ENCODE data around the gene LDLRAD3.

LDLRAD3 gene

GRCh38 chr11:36110668-36111410, 167.0 kb downstream of the LDLRAD3 start:
- DNase-seq = peak; percentile 68
- Histone ChIP-seq H3K27me3 (ENCODE audit: insufficient read depth, low read length, poor library complexity) (no peaks in the 10 kb centered on the region), H3K4ac (ENCODE audit: low read depth, low read length) (peak overlapping the region; percentile 5), H3K56ac (ENCODE audit: low read length) (peak overlapping the region; percentile 53), H2AK5ac (ENCODE audit: low read length) (peak overlapping the region; percentile 49), H3K23ac (ENCODE audit: low read length) (no peak overlapping the region), H3K4me2 (ENCODE audit: low read length) (no peak overlapping the region), H3K4me1 (ENCODE audit: control insufficient read depth, low read depth, low read length) (peaks cover 19% of the 10 kb centered on the region), H4K8ac (ENCODE audit: low read depth, low read length) (no peak overlapping the region), H3K79me1 (ENCODE audit: low read length) (peaks cover 8% of the 10 kb centered on the region), H4K5ac (ENCODE audit: low read length) (no peak overlapping the region), H3K18ac (ENCODE audit: low read length) (peak overlapping the region; percentile 91), H3K79me2 (ENCODE audit: control insufficient read depth, insufficient read depth, low read length) (no peaks in the 10 kb centered on the region), H3K27ac (ENCODE audit: low read depth, low read length) (peak overlapping the region; percentile 83), H2BK120ac (ENCODE audit: low read depth, low read length) (no peak overlapping the region), H3K36me3 (ENCODE audit: control insufficient read depth, insufficient read depth, low read length) (no peaks in the 10 kb centered on the region), H3K4me3 (ENCODE audit: low read length) (no peak overlapping the region), H2BK5ac (ENCODE audit: low read length) (peak overlapping the region; percentile 58), H2BK15ac (replicated peaks; ENCODE audit: low read depth) (no peak overlapping the region), H3K9ac (ENCODE audit: low read length) (peak overlapping the region; percentile 5)
- WGBS (ENCODE audit: extremely low coverage, insufficient coverage, low lambda C conversion rate) = no CpG with 5 or more reads among the region's 9 CpGs

- Histone ChIP-seq H3K4me3 (ENCODE audit: low read length) (no peak overlapping the region), H2BK15ac (replicated peaks; ENCODE audit: low read depth) (no peak overlapping the region), H2AK5ac (ENCODE audit: low read length) (no peak overlapping the region)
Measured at GRCh38 chr11:36114095-36114494, 170.2 kb downstream of the LDLRAD3 start.

GRCh38 chr11:36115378-36115801, 171.5 kb downstream of the LDLRAD3 start:
- no peak overlapping the region for H3K4me3 ChIP-seq (ENCODE audit: low read length)
- H3K9ac ChIP-seq (ENCODE audit: low read length) = no peak overlapping the region
- H3K79me2 ChIP-seq (ENCODE audit: control insufficient read depth, insufficient read depth, low read length) = no peaks in the 10 kb centered on the region
- no peak overlapping the region for H2BK5ac ChIP-seq (ENCODE audit: low read length)
- H3K56ac ChIP-seq (ENCODE audit: low read length) = no peak overlapping the region
- WGBS (ENCODE audit: extremely low coverage, insufficient coverage, low lambda C conversion rate) = no CpG with 5 or more reads among the region's 9 CpGs
- H3K79me1 ChIP-seq (ENCODE audit: low read length) = peaks cover 2% of the 10 kb centered on the region
- no peak overlapping the region for H3K4me2 ChIP-seq (ENCODE audit: low read length)
- no peaks in the 10 kb centered on the region for H3K27me3 ChIP-seq (ENCODE audit: insufficient read depth, low read length, poor library complexity)
- no peak overlapping the region for H2BK15ac ChIP-seq (replicated peaks; ENCODE audit: low read depth)
- no peak overlapping the region for H4K5ac ChIP-seq (ENCODE audit: low read length)
- peaks cover 6% of the 10 kb centered on the region for H3K4me1 ChIP-seq (ENCODE audit: control insufficient read depth, low read depth, low read length)
- no peak overlapping the region for H2AK5ac ChIP-seq (ENCODE audit: low read length)
- no peak for DNase-seq
- H3K23ac ChIP-seq (ENCODE audit: low read length) = no peak overlapping the region
- H3K36me3 ChIP-seq (ENCODE audit: control insufficient read depth, insufficient read depth, low read length) = no peaks in the 10 kb centered on the region
- H3K27ac ChIP-seq (ENCODE audit: low read depth, low read length) = no peak overlapping the region
- no peak overlapping the region for H3K18ac ChIP-seq (ENCODE audit: low read length)
- no peak overlapping the region for H3K4ac ChIP-seq (ENCODE audit: low read depth, low read length)
- H4K8ac ChIP-seq (ENCODE audit: low read depth, low read length) = no peak overlapping the region
- no peak overlapping the region for H2BK120ac ChIP-seq (ENCODE audit: low read depth, low read length)

More at GRCh38 chr11:36114095-36114494, 170.2 kb downstream of the LDLRAD3 start:
- Histone ChIP-seq H2BK5ac (ENCODE audit: low read length) (no peak overlapping the region), H3K27me3 (ENCODE audit: insufficient read depth, low read length, poor library complexity) (no peaks in the 10 kb centered on the region), H3K79me1 (ENCODE audit: low read length) (peaks cover 2% of the 10 kb centered on the region), H3K4ac (ENCODE audit: low read depth, low read length) (no peak overlapping the region), H3K23ac (ENCODE audit: low read length) (no peak overlapping the region), H3K18ac (ENCODE audit: low read length) (no peak overlapping the region), H4K5ac (ENCODE audit: low read length) (no peak overlapping the region), H3K4me2 (ENCODE audit: low read length) (no peak overlapping the region), H3K36me3 (ENCODE audit: control insufficient read depth, insufficient read depth, low read length) (no peaks in the 10 kb centered on the region), H3K56ac (ENCODE audit: low read length) (no peak overlapping the region), H3K9ac (ENCODE audit: low read length) (no peak overlapping the region), H4K8ac (ENCODE audit: low read depth, low read length) (no peak overlapping the region), H3K79me2 (ENCODE audit: control insufficient read depth, insufficient read depth, low read length) (no peaks in the 10 kb centered on the region), H3K27ac (ENCODE audit: low read depth, low read length) (no peak overlapping the region), H2BK120ac (ENCODE audit: low read depth, low read length) (no peak overlapping the region), H3K4me1 (ENCODE audit: control insufficient read depth, low read depth, low read length) (peaks cover 12% of the 10 kb centered on the region)
- no peak for DNase-seq
- no CpG with 5 or more reads among the region's 7 CpGs for WGBS (ENCODE audit: extremely low coverage, insufficient coverage, low lambda C conversion rate)

- Histone ChIP-seq H3K56ac (ENCODE audit: low read length) (no peak overlapping the region), H4K8ac (ENCODE audit: low read depth, low read length) (no peak overlapping the region)
- no peak for DNase-seq
Measured at GRCh38 chr11:36116161-36116560, 172.3 kb downstream of the LDLRAD3 start.

GRCh38 chr11:36118084-36118483, 174.2 kb downstream of the LDLRAD3 start:
- Histone ChIP-seq H4K8ac (ENCODE audit: low read depth, low read length) (no peak overlapping the region), H3K4me2 (ENCODE audit: low read length) (no peak overlapping the region)

More at GRCh38 chr11:36116161-36116560, 172.3 kb downstream of the LDLRAD3 start:
- no peaks in the 10 kb centered on the region for H3K36me3 ChIP-seq (ENCODE audit: control insufficient read depth, insufficient read depth, low read length)
- H3K9ac ChIP-seq (ENCODE audit: low read length) = no peak overlapping the region
- no peaks in the 10 kb centered on the region for H3K79me2 ChIP-seq (ENCODE audit: control insufficient read depth, insufficient read depth, low read length)
- no peaks in the 10 kb centered on the region for H3K4me1 ChIP-seq (ENCODE audit: control insufficient read depth, low read depth, low read length)
- H3K27me3 ChIP-seq (ENCODE audit: insufficient read depth, low read length, poor library complexity) = no peaks in the 10 kb centered on the region
- H2BK5ac ChIP-seq (ENCODE audit: low read length) = no peak overlapping the region
- H2BK120ac ChIP-seq (ENCODE audit: low read depth, low read length) = no peak overlapping the region
- H3K79me1 ChIP-seq (ENCODE audit: low read length) = peaks cover 2% of the 10 kb centered on the region
- no peak overlapping the region for H3K4ac ChIP-seq (ENCODE audit: low read depth, low read length)
- H2BK15ac ChIP-seq (replicated peaks; ENCODE audit: low read depth) = no peak overlapping the region
- no peak overlapping the region for H3K27ac ChIP-seq (ENCODE audit: low read depth, low read length)
- H3K18ac ChIP-seq (ENCODE audit: low read length) = no peak overlapping the region
- H3K4me3 ChIP-seq (ENCODE audit: low read length) = no peak overlapping the region
- no peak overlapping the region for H3K23ac ChIP-seq (ENCODE audit: low read length)
- H3K4me2 ChIP-seq (ENCODE audit: low read length) = no peak overlapping the region
- H2AK5ac ChIP-seq (ENCODE audit: low read length) = no peak overlapping the region
- no CpG with 5 or more reads among the region's 6 CpGs for WGBS (ENCODE audit: extremely low coverage, insufficient coverage, low lambda C conversion rate)
- H4K5ac ChIP-seq (ENCODE audit: low read length) = no peak overlapping the region

GRCh38 chr11:36119300-36119699, 175.4 kb downstream of the LDLRAD3 start:
- no peak overlapping the region for H3K9ac ChIP-seq (ENCODE audit: low read length)

More at GRCh38 chr11:36118084-36118483, 174.2 kb downstream of the LDLRAD3 start:
- H3K23ac ChIP-seq (ENCODE audit: low read length) = no peak overlapping the region
- no peaks in the 10 kb centered on the region for H3K27me3 ChIP-seq (ENCODE audit: insufficient read depth, low read length, poor library complexity)
- no peak for DNase-seq
- H3K79me1 ChIP-seq (ENCODE audit: low read length) = peaks cover 2% of the 10 kb centered on the region
- H3K36me3 ChIP-seq (ENCODE audit: control insufficient read depth, insufficient read depth, low read length) = no peaks in the 10 kb centered on the region
- no peaks in the 10 kb centered on the region for H3K79me2 ChIP-seq (ENCODE audit: control insufficient read depth, insufficient read depth, low read length)
- no peak overlapping the region for H2BK15ac ChIP-seq (replicated peaks; ENCODE audit: low read depth)
- H3K4ac ChIP-seq (ENCODE audit: low read depth, low read length) = no peak overlapping the region
- no peak overlapping the region for H4K5ac ChIP-seq (ENCODE audit: low read length)
- WGBS (ENCODE audit: extremely low coverage, insufficient coverage, low lambda C conversion rate) = no CpG with 5 or more reads among the region's 2 CpGs
- H3K56ac ChIP-seq (ENCODE audit: low read length) = no peak overlapping the region
- no peaks in the 10 kb centered on the region for H3K4me1 ChIP-seq (ENCODE audit: control insufficient read depth, low read depth, low read length)
- no peak overlapping the region for H2AK5ac ChIP-seq (ENCODE audit: low read length)
- H3K18ac ChIP-seq (ENCODE audit: low read length) = no peak overlapping the region
- no peak overlapping the region for H3K4me3 ChIP-seq (ENCODE audit: low read length)
- no peak overlapping the region for H2BK5ac ChIP-seq (ENCODE audit: low read length)
- no peak overlapping the region for H2BK120ac ChIP-seq (ENCODE audit: low read depth, low read length)
- no peak overlapping the region for H3K27ac ChIP-seq (ENCODE audit: low read depth, low read length)
- H3K9ac ChIP-seq (ENCODE audit: low read length) = no peak overlapping the region

More at GRCh38 chr11:36119300-36119699, 175.4 kb downstream of the LDLRAD3 start:
- DNase-seq = no peak
- peaks cover 2% of the 10 kb centered on the region for H3K79me1 ChIP-seq (ENCODE audit: low read length)
- H3K56ac ChIP-seq (ENCODE audit: low read length) = no peak overlapping the region
- no peak overlapping the region for H3K4me2 ChIP-seq (ENCODE audit: low read length)
- no peak overlapping the region for H3K27ac ChIP-seq (ENCODE audit: low read depth, low read length)
- H3K36me3 ChIP-seq (ENCODE audit: control insufficient read depth, insufficient read depth, low read length) = no peaks in the 10 kb centered on the region
- no peak overlapping the region for H3K4me3 ChIP-seq (ENCODE audit: low read length)
- no peak overlapping the region for H2BK120ac ChIP-seq (ENCODE audit: low read depth, low read length)
- H3K18ac ChIP-seq (ENCODE audit: low read length) = no peak overlapping the region
- H3K4me1 ChIP-seq (ENCODE audit: control insufficient read depth, low read depth, low read length) = no peaks in the 10 kb centered on the region
- H3K4ac ChIP-seq (ENCODE audit: low read depth, low read length) = no peak overlapping the region
- H2AK5ac ChIP-seq (ENCODE audit: low read length) = no peak overlapping the region
- H2BK5ac ChIP-seq (ENCODE audit: low read length) = no peak overlapping the region
- H2BK15ac ChIP-seq (replicated peaks; ENCODE audit: low read depth) = no peak overlapping the region
- H4K8ac ChIP-seq (ENCODE audit: low read depth, low read length) = no peak overlapping the region
- H3K27me3 ChIP-seq (ENCODE audit: insufficient read depth, low read length, poor library complexity) = no peaks in the 10 kb centered on the region
- no peak overlapping the region for H3K23ac ChIP-seq (ENCODE audit: low read length)
- no peak overlapping the region for H4K5ac ChIP-seq (ENCODE audit: low read length)
- H3K79me2 ChIP-seq (ENCODE audit: control insufficient read depth, insufficient read depth, low read length) = no peaks in the 10 kb centered on the region
